CD4-positive, alpha-beta memory T cell (primary cell): Measurements from ENCODE around the gene MB21D2. TPM values are rescaled to one million over a fixed set of nuclear protein-coding genes. Genes with fewer than 3 reads are reported as not detected.

Experiments used
- CTCF ChIA-PET: fragments of 350-600 bp; sonication (Branson Sonifier 250); formaldehyde crosslinking; loops from one replicate; lab custom pipeline; 2021; ENCODE audit warnings: inconsistent platforms; ENCODE audit not compliant: partially characterized antibody; lab: Charles Lee
- POLR2A ChIA-PET: fragments of 350-600 bp; sonication (Branson Sonifier 250); formaldehyde crosslinking; loops from one replicate; lab custom pipeline; 2021; ENCODE audit not compliant: partially characterized antibody; lab: Charles Lee
- DNase-seq, 5 donors: peaks; one replicate each; pipeline versions ENCODE4 v3.0.0 to v3.0.0-alpha.2; 2020 to 2022; ENCODE audit warnings: mixed read lengths in 1 of 5
- H3K27ac ChIP-seq: one replicate; pipeline ENCODE4 v1.7.0; 2013; ENCODE audit warnings: low read depth, low read length
- H3K27me3 ChIP-seq: 2 replicates; pipeline ENCODE4 v1.7.0; 2013; ENCODE audit warnings: mild to moderate bottlenecking, low read length, moderate library complexity; ENCODE audit not compliant: insufficient read depth
- H3K36me3 ChIP-seq: 2 replicates; pipeline ENCODE4 v1.7.0; 2013; ENCODE audit warnings: mild to moderate bottlenecking, low read length, moderate library complexity; ENCODE audit not compliant: insufficient read depth
- H3K4me1 ChIP-seq: 2 replicates; pipeline ENCODE4 v1.7.0; 2013; ENCODE audit warnings: mild to moderate bottlenecking, low read length, moderate library complexity; ENCODE audit not compliant: insufficient read depth
- H3K4me3 ChIP-seq, 2 donors: one replicate each; pipeline ENCODE4 v1.7.0; 2013; ENCODE audit warnings: low read length in 2 of 2, mild to moderate bottlenecking in 1 of 2
- H3K9me3 ChIP-seq, 2 donors: one replicate each; pipeline ENCODE4 v1.7.0; 2013; ENCODE audit warnings: low read length in 2 of 2, control low read depth in 1 of 2; ENCODE audit not compliant: control insufficient read depth in 1 of 2
- H3K27ac Mint-ChIP-seq, 7 donors: one replicate each; pipeline ENCODE4 v1.8.0; 2020 to 2021; ENCODE audit warnings: mixed read lengths in 7 of 7, mild to moderate bottlenecking in 6 of 7, inconsistent platforms in 3 of 7, moderate library complexity in 3 of 7
- H3K27me3 Mint-ChIP-seq, 2 donors: one replicate each; pipeline ENCODE4 v1.8.0; 2020 to 2021; ENCODE audit warnings: mixed read lengths in 2 of 2
- H3K36me3 Mint-ChIP-seq, 2 donors: one replicate each; pipeline ENCODE4 v1.8.0; 2020 to 2021; ENCODE audit warnings: mixed read lengths in 2 of 2, inconsistent platforms in 1 of 2, mild to moderate bottlenecking in 1 of 2
- H3K4me1 Mint-ChIP-seq, 4 donors: one replicate each; pipeline ENCODE4 v1.8.0; 2020 to 2021; ENCODE audit warnings: mixed read lengths in 4 of 4, mild to moderate bottlenecking in 1 of 4
- H3K4me3 Mint-ChIP-seq, 8 donors: one replicate each; pipeline ENCODE4 v1.8.0; 2020 to 2021; ENCODE audit warnings: mixed read lengths in 8 of 8, mild to moderate bottlenecking in 7 of 8, moderate library complexity in 6 of 8, inconsistent platforms in 3 of 8
- H3K9me3 Mint-ChIP-seq, 8 donors: one replicate each; pipeline ENCODE4 v1.8.0; 2020 to 2021; ENCODE audit warnings: mixed read lengths in 8 of 8, mild to moderate bottlenecking in 5 of 8, inconsistent platforms in 3 of 8, moderate library complexity in 1 of 8
- intact Hi-C: fragments of 100-400 bp; cut with micrococcal nuclease; formaldehyde crosslinking; loops from one replicate; pipeline ENCODE4 v1.15.1; 2023
- polyA plus RNA-seq, 2 donors: library from polyadenylated mRNA; unstranded; fragments of 300-500 nt; fragmentation: Illumina TruSeq; gene quantifications; one replicate each; pipeline ENCODE4 v1.2.3, GENCODE V29; 2021
- total RNA-seq, 2 experiments: library from RNA; stranded (reverse); gene quantifications; one replicate each; pipeline ENCODE4 v1.2.3, GENCODE V29; 2021

MB21D2 gene
- total and polyA plus RNA-seq, 4 experiments from 2014 or later = 3.4 to 17.1 (median 6.1) TPM

- H3K9me3 ChIP-seq = no peaks in the 10 kb centered on the region
- H3K4me3 Mint-ChIP-seq = no peak overlapping the region
- H3K36me3 ChIP-seq = no peaks in the 10 kb centered on the region
- no peak for DNase-seq
- H3K4me1 Mint-ChIP-seq = peaks cover 16 to 43% (median 29%) of the 10 kb centered on the region in 4 donors
- intact Hi-C loops = no loop called here
- H3K27ac Mint-ChIP-seq = peak overlapping the region in 3 of 7 donors; percentile 30 to 80 (median 47)
- POLR2A ChIA-PET = interaction anchor here (0.6 kb wide), 1 partner anchor 9 kb away, joined by 3 read pairs; no protein-coding TSS in a partner anchor
- peaks cover 23% of the 10 kb centered on the region for H3K4me1 ChIP-seq
- peaks cover 0 to 2% of the 10 kb centered on the region in 2 donors for H3K36me3 Mint-ChIP-seq
- peaks cover 0 to 2% (median 0%) of the 10 kb centered on the region in 8 donors for H3K9me3 Mint-ChIP-seq
- CTCF ChIA-PET = interaction anchor here (1.5 kb wide), 1 partner anchor 91 kb away, joined by 4 read pairs; no protein-coding TSS in a partner anchor
- no peaks in the 10 kb centered on the region for H3K27me3 ChIP-seq
- H3K27ac ChIP-seq = no peak overlapping the region
- H3K27me3 Mint-ChIP-seq = no peaks in the 10 kb centered on the region
- no peak overlapping the region for H3K4me3 ChIP-seq
These were observed 9.9 kb downstream of the MB21D2 start for GRCh38 chr3:192907784-192908183.

- H3K4me3 ChIP-seq = no peak overlapping the region
- Mint-ChIP-seq H3K27ac (peak overlapping the region in 4 of 7 donors; percentile 0 to 78 (median 44)), H3K27me3 (no peaks in the 10 kb centered on the region), H3K9me3 (peaks cover 0 to 2% (median 0%) of the 10 kb centered on the region in 8 donors), H3K4me3 (peak overlapping the region in 2 of 8 donors; percentile 1 to 22), H3K36me3 (peaks cover 0 to 2% of the 10 kb centered on the region in 2 donors), H3K4me1 (peaks cover 18 to 45% (median 33%) of the 10 kb centered on the region in 4 donors)
- no peaks in the 10 kb centered on the region for H3K9me3 ChIP-seq
- H3K36me3 ChIP-seq = no peaks in the 10 kb centered on the region
- peaks cover 23% of the 10 kb centered on the region for H3K4me1 ChIP-seq
- H3K27ac ChIP-seq = no peak overlapping the region
- no peak for DNase-seq
- intact Hi-C loops = no loop called here
- POLR2A ChIA-PET = no interaction called here
- no peaks in the 10 kb centered on the region for H3K27me3 ChIP-seq
- CTCF ChIA-PET = interaction anchor here (0.8 to 1.5 kb wide), 3 partner anchors 10 to 90 kb away, joined by 3 to 4 read pairs (median 3); partner anchors contain the start of gene MB21D2
These were observed 10.7 kb downstream of the MB21D2 start for GRCh38 chr3:192906940-192907339.

DNA sequence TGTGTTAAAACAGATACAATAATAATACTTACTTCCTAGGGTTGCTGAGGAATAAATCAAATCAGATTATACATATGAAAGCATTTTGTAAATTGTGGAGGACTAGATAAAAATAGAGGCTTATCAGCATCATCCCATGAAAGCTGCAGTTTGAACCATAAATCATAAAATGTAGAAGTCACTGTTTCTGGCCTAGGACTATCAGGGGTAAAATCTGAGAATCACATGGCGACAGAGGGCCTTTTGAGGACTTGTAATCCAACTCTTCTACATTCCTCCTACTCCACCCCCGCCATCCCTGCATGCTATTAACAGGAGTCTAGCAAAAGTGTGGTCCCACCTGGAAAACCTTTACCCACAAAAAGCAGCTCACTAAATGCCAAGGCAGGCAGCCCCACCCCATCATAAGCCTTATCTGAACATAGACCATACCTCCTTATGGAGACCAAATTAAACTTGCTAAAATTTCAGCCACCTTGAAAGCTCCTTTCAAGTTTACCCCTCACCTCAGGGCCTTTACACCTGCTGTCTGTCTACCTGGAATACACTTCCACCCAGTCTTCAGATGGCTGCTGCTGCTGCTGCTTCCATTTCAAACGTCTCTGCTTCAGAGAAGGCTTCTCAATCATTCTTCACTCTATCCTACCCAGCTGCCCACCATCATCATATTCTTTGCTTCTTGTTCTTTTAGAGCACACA is 11.5 kb downstream of the MB21D2 start:
- Mint-ChIP-seq H3K4me1 (peaks cover 17 to 39% (median 29%) of the 10 kb centered on the region in 4 donors), H3K9me3 (peaks cover 0 to 2% (median 0%) of the 10 kb centered on the region in 8 donors), H3K36me3 (peaks cover 0 to 2% of the 10 kb centered on the region in 2 donors), H3K27me3 (no peaks in the 10 kb centered on the region), H3K4me3 (no peak overlapping the region), H3K27ac (peak overlapping the region in 4 of 7 donors; percentile 0 to 78 (median 28))
- ChIA-PET POLR2A (no interaction called here), CTCF (interaction anchor here (1.4 kb wide), 1 partner anchor 25 kb away, joined by 3 read pairs; no protein-coding TSS in a partner anchor)
- Histone ChIP-seq H3K27me3 (no peaks in the 10 kb centered on the region), H3K9me3 (no peaks in the 10 kb centered on the region), H3K4me3 (no peak overlapping the region), H3K4me1 (peaks cover 23% of the 10 kb centered on the region), H3K36me3 (no peaks in the 10 kb centered on the region), H3K27ac (no peak overlapping the region)
- no peak for DNase-seq
- intact Hi-C loops = no loop called here

DNA sequence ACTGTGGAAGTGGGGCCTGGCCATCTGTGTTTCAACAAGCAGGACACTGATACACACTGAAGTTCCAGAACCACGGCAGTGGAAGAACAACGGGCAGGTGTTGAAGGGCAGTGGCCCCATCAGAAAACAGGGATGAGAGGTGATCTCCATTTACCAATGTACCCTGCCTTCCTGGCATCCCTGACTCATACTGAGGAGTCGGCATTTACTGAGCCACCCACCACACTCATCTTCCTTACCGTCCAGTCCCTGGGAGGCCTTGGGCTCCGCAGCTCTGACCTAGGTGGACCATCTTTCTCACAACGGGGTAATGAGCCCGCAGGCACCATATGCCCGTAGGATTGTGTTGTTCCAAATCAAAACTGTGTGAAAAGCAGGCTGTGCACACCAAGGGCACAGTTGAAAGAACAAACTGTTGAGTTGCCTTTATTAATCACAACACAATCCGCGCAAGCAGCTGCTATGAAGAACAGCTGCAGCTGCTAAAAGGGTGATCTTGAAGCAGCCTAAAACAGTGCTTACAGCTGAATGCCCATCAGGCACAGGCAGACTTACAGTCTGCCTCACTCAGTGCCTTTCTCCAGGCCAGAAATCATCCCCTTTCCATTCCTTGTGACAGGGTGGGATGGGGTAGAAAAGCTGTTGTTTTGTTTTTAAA is 12.9 kb downstream of the MB21D2 start:
- no peak overlapping the region for H3K4me3 Mint-ChIP-seq
- ChIA-PET POLR2A (no interaction called here), CTCF (no interaction called here)
- peaks cover 18 to 51% (median 37%) of the 10 kb centered on the region in 4 donors for H3K4me1 Mint-ChIP-seq
- Histone ChIP-seq H3K4me3 (no peak overlapping the region), H3K4me1 (peaks cover 29% of the 10 kb centered on the region), H3K27ac (no peak overlapping the region), H3K9me3 (no peaks in the 10 kb centered on the region), H3K36me3 (no peaks in the 10 kb centered on the region), H3K27me3 (no peaks in the 10 kb centered on the region)
- peaks cover 0 to 1% (median 0%) of the 10 kb centered on the region in 8 donors for H3K9me3 Mint-ChIP-seq
- no peak overlapping the region for H3K27ac Mint-ChIP-seq
- H3K36me3 Mint-ChIP-seq = peaks cover 0 to 2% of the 10 kb centered on the region in 2 donors
- intact Hi-C loops = no loop called here
- H3K27me3 Mint-ChIP-seq = no peaks in the 10 kb centered on the region
- no peak for DNase-seq

- H3K4me3 ChIP-seq = no peak overlapping the region
- ChIA-PET CTCF (interaction anchor here (1.5 to 1.8 kb wide), 3 partner anchors 11 to 15 kb away, joined by 3 to 5 read pairs (median 5); partner anchors contain the start of gene MB21D2), POLR2A (no interaction called here)
- H3K9me3 ChIP-seq = no peaks in the 10 kb centered on the region
- peaks cover 0 to 2% of the 10 kb centered on the region in 2 donors for H3K36me3 Mint-ChIP-seq
- no peaks in the 10 kb centered on the region for H3K27me3 ChIP-seq
- peaks cover 42% of the 10 kb centered on the region for H3K4me1 ChIP-seq
- peaks cover 0 to 4% (median 0%) of the 10 kb centered on the region in 8 donors for H3K9me3 Mint-ChIP-seq
- H3K4me3 Mint-ChIP-seq = no peak overlapping the region
- H3K4me1 Mint-ChIP-seq = peaks cover 24 to 62% (median 45%) of the 10 kb centered on the region in 4 donors
- no peaks in the 10 kb centered on the region for H3K27me3 Mint-ChIP-seq
- no peak for DNase-seq
- peak overlapping the region in 2 of 7 donors; percentile 17 to 51 for H3K27ac Mint-ChIP-seq
- intact Hi-C loops = no loop called here
- no peak overlapping the region for H3K27ac ChIP-seq
- H3K36me3 ChIP-seq = no peaks in the 10 kb centered on the region
These were observed 15.1 kb downstream of the MB21D2 start for GRCh38 chr3:192902549-192902948.

DNA sequence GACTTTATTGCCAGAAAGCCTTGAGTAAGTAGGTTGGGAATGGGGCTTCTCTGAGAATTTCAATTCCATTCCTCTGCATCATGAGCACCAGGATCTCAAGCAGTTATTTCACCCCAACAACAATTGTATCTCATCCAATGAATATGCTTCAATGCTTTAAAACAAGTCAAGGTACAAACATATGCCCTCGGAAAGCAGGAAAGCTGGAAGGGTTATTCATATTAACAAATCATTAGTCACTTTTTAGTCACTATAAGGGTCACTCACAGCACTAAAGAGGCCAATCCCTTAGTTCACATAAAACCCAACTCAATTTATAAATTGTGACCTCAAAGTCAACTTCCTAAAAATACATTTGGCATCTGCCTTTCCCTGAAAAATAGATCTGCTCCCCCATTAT is 16.2 kb downstream of the MB21D2 start:
- intact Hi-C loops = no loop called here
- H3K4me3 Mint-ChIP-seq = no peak overlapping the region
- H3K9me3 Mint-ChIP-seq = peaks cover 0 to 4% (median 0%) of the 10 kb centered on the region in 8 donors
- no peak overlapping the region for H3K4me3 ChIP-seq
- no peak overlapping the region for H3K27ac Mint-ChIP-seq
- H3K4me1 ChIP-seq = peaks cover 42% of the 10 kb centered on the region
- no peak overlapping the region for H3K27ac ChIP-seq
- POLR2A ChIA-PET = no interaction called here
- CTCF ChIA-PET = no interaction called here
- no peak for DNase-seq
- H3K36me3 Mint-ChIP-seq = peaks cover 0 to 2% of the 10 kb centered on the region in 2 donors
- H3K36me3 ChIP-seq = no peaks in the 10 kb centered on the region
- H3K4me1 Mint-ChIP-seq = peaks cover 20 to 62% (median 45%) of the 10 kb centered on the region in 4 donors
- no peaks in the 10 kb centered on the region for H3K27me3 Mint-ChIP-seq
- no peaks in the 10 kb centered on the region for H3K9me3 ChIP-seq
- no peaks in the 10 kb centered on the region for H3K27me3 ChIP-seq
